Osteocyte (in vitro differentiated cells): ENCODE measurements around the gene LAMC1. TPM values are rescaled to one million over a fixed set of nuclear protein-coding genes. Genes with fewer than 3 reads are reported as not detected.

Source experiments
- DNase-seq: peaks from one replicate; pipeline ENCODE4 v3.0.0; 2021; ENCODE audit warnings: mixed read lengths; ENCODE audit not compliant: unreplicated experiment; ENCODE audit errors: extremely low spot score
- H3K27ac Mint-ChIP-seq: one replicate; pipeline ENCODE4 v1.8.0; 2021; ENCODE audit warnings: mild to moderate bottlenecking, mixed read lengths; ENCODE audit not compliant: unreplicated experiment
- H3K27me3 Mint-ChIP-seq: one replicate; pipeline ENCODE4 v1.8.0; 2021; ENCODE audit warnings: mixed read lengths; ENCODE audit not compliant: unreplicated experiment
- H3K36me3 Mint-ChIP-seq: one replicate; pipeline ENCODE4 v1.8.0; 2021; ENCODE audit warnings: mixed read lengths; ENCODE audit not compliant: unreplicated experiment
- H3K4me1 Mint-ChIP-seq: one replicate; pipeline ENCODE4 v1.8.0; 2021; ENCODE audit warnings: mixed read lengths; ENCODE audit not compliant: unreplicated experiment
- H3K4me3 Mint-ChIP-seq: one replicate; pipeline ENCODE4 v1.8.0; 2021; ENCODE audit warnings: mild to moderate bottlenecking, moderate library complexity, mixed read lengths; ENCODE audit not compliant: unreplicated experiment
- H3K9me3 Mint-ChIP-seq: one replicate; pipeline ENCODE4 v1.8.0; 2021; ENCODE audit warnings: mixed read lengths; ENCODE audit not compliant: unreplicated experiment
- total RNA-seq: library from RNA; stranded (reverse); gene quantifications from 2 replicates; pipeline ENCODE4 v1.2.1, GENCODE V29; 2021
- TF ChIP-seq, protein P1 (sequence below): fragments of 200-600 bp; sonication (generic); IDR thresholded peaks from 2 replicates; pipeline ENCODE4 v1.5.0; 2021; ENCODE audit warnings: antibody characterized with exemption, mild to moderate bottlenecking, moderate library complexity

The LAMC1 gene
- total RNA-seq, 1 donor from 2014 or later = 384 TPM

DNA sequence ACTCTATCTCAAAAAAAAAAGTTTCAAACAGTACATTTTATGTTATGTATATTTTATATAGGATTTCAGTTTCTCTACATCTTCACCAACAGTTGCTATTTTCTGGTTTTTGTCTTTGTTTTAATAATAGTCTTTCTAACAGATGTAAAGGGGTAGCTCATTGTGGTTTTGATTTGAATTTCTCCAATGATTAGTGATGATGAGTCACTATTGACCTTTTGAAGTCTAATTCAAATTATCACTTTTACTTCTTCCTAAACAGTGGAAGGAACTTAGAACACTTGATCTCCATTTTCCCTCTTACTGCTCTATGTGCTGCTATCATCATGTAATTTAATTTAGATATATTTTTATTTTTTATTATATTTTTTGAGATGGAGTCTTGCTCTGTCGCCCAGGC is 38.6 kb upstream of the LAMC1 start:
- H3K36me3 Mint-ChIP-seq = no peaks in the 10 kb centered on the region
- no peak for DNase-seq
- TF ChIP-seq, protein P1, sequence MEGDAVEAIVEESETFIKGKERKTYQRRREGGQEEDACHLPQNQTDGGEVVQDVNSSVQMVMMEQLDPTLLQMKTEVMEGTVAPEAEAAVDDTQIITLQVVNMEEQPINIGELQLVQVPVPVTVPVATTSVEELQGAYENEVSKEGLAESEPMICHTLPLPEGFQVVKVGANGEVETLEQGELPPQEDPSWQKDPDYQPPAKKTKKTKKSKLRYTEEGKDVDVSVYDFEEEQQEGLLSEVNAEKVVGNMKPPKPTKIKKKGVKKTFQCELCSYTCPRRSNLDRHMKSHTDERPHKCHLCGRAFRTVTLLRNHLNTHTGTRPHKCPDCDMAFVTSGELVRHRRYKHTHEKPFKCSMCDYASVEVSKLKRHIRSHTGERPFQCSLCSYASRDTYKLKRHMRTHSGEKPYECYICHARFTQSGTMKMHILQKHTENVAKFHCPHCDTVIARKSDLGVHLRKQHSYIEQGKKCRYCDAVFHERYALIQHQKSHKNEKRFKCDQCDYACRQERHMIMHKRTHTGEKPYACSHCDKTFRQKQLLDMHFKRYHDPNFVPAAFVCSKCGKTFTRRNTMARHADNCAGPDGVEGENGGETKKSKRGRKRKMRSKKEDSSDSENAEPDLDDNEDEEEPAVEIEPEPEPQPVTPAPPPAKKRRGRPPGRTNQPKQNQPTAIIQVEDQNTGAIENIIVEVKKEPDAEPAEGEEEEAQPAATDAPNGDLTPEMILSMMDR = no peak
- no peak overlapping the region for H3K4me3 Mint-ChIP-seq
- H3K4me1 Mint-ChIP-seq = no peaks in the 10 kb centered on the region
- H3K27me3 Mint-ChIP-seq = no peaks in the 10 kb centered on the region
- H3K9me3 Mint-ChIP-seq = no peaks in the 10 kb centered on the region
- H3K27ac Mint-ChIP-seq = no peak overlapping the region

GRCh38 chr1:182985876-182986275 is 37.3 kb upstream of the LAMC1 start:
- no peak for DNase-seq
- no peak overlapping the region for H3K4me3 Mint-ChIP-seq
- H3K9me3 Mint-ChIP-seq = no peaks in the 10 kb centered on the region
- no peaks in the 10 kb centered on the region for H3K36me3 Mint-ChIP-seq
- TF ChIP-seq, protein P1 = no peak
- H3K27ac Mint-ChIP-seq = no peak overlapping the region
- no peaks in the 10 kb centered on the region for H3K27me3 Mint-ChIP-seq
- H3K4me1 Mint-ChIP-seq = peaks cover 10% of the 10 kb centered on the region

DNA sequence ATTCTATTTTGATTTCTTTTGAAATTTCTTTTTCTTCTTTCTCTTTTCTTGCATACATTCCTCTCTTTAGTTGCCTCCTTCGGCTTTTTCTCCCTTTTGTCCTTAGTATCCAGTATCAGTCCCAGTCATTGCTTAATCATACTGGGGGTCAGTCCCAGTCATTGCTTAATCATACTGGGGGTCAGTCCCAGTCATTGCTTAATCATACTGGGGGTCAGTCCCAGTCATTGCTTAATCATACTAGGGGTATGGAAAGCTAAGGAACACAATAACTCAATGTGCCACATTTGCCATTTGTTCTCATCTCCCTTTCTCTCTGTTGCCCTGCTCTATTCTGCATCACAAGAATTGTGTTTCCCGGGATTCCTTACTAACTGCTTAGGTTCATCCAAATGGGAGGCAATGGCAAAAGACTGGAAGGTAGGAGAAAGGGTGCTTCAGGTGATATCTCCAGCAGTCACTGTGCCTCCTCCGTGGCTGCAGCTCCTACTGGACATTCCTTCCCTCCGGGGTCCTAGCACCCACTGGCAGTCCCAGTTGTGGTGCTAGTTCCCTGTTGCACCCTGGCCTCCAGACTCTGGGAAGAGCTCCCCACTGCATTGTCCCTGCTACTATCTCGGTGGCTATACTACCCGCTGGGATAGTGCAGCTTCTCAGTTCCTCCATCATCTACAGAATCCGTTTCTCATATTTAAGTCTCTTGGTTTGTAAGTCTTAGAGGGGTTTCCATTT is 32.6 kb upstream of the LAMC1 start:
- peak overlapping the region; percentile 52 for H3K27ac Mint-ChIP-seq
- TF ChIP-seq, protein P1 = no peak
- peaks cover 13% of the 10 kb centered on the region for H3K4me1 Mint-ChIP-seq
- H3K4me3 Mint-ChIP-seq = peak overlapping the region; percentile 37
- no peak for DNase-seq
- no peaks in the 10 kb centered on the region for H3K9me3 Mint-ChIP-seq
- H3K27me3 Mint-ChIP-seq = no peaks in the 10 kb centered on the region
- no peaks in the 10 kb centered on the region for H3K36me3 Mint-ChIP-seq

GRCh38 chr1:182993746-182994145 is 29.5 kb upstream of the LAMC1 start:
- TF ChIP-seq, protein P1 = no peak
- Mint-ChIP-seq H3K27me3 (no peaks in the 10 kb centered on the region), H3K27ac (no peak overlapping the region), H3K36me3 (no peaks in the 10 kb centered on the region), H3K4me1 (peaks cover 13% of the 10 kb centered on the region), H3K4me3 (no peak overlapping the region), H3K9me3 (no peaks in the 10 kb centered on the region)
- no peak for DNase-seq

DNA sequence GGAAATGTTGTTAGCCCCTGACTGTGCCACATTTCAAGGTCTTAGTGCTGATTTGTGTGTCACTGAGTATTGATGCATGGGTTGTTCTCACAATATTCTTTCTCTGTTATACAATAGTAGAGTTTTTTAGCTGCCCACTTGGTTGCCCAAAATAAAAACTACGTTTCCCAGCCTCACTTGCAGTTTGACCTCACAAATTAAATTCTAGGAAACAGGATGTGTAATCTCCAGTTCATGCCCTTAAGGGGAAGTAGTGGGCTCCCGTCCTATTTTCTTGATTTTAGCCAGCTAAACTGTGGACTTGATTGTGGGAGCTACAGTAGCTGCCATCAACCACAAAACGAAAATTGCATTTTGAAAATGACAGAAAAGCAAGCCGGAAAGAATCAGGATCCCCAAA is 27.3 kb upstream of the LAMC1 start:
- H3K27ac Mint-ChIP-seq = no peak overlapping the region
- no peaks in the 10 kb centered on the region for H3K36me3 Mint-ChIP-seq
- no peak for DNase-seq
- no peaks in the 10 kb centered on the region for H3K27me3 Mint-ChIP-seq
- TF ChIP-seq, protein P1 = no peak
- peaks cover 3% of the 10 kb centered on the region for H3K4me1 Mint-ChIP-seq
- no peaks in the 10 kb centered on the region for H3K9me3 Mint-ChIP-seq
- H3K4me3 Mint-ChIP-seq = no peak overlapping the region
